HepG2 (cell line): Measurements from ENCODE around the gene NXT2. TPM values are rescaled to one million over a fixed set of nuclear protein-coding genes. Genes with fewer than 3 reads are reported as not detected.

Experiments used
- ASH2L ChIP-seq: fragments of 300-600, 200-600 bp; sonication (generic); IDR thresholded peaks from 2 replicates; pipeline ENCODE4 v1.7.0; 2017; ENCODE audit warnings: low read depth, mild to moderate bottlenecking, moderate library complexity, mixed read lengths, low read length; ENCODE audit not compliant: insufficient read length
- EEA1 ChIP-seq: sonication (generic); formaldehyde crosslinking; IDR thresholded peaks from 2 replicates; pipeline ENCODE4 v1.5.1; 2020; ENCODE audit warnings: mild to moderate bottlenecking, missing genetic modification reagents, borderline replicate concordance
- GATAD1 ChIP-seq: IDR thresholded peaks from 2 replicates; pipeline ENCODE4 v1.6.1; 2016; ENCODE audit warnings: missing genetic modification reagents, missing compliant biosample characterization
- KLF11 ChIP-seq: IDR thresholded peaks from 2 replicates; pipeline ENCODE4 v1.6.1; 2016; ENCODE audit warnings: missing compliant biosample characterization
- MIER2 ChIP-seq: IDR thresholded peaks from 2 replicates; pipeline ENCODE4 v1.6.1; 2016; ENCODE audit warnings: missing biosample characterization, missing genetic modification reagents
- REPIN1 ChIP-seq: sonication (generic); formaldehyde crosslinking; IDR thresholded peaks from 2 replicates; pipeline ENCODE4 v1.8.0; 2022; ENCODE audit warnings: missing genetic modification reagents, low read depth, mild to moderate bottlenecking, borderline replicate concordance
- STAT5B ChIP-seq: sonication (generic); formaldehyde crosslinking; IDR thresholded peaks from 2 replicates; pipeline ENCODE4 v1.4.0; 2020; ENCODE audit warnings: missing genetic modification reagents
- TGIF2 ChIP-seq: IDR thresholded peaks from 2 replicates; pipeline ENCODE4 v1.6.1; 2016; ENCODE audit warnings: control low read depth, missing compliant biosample characterization
- ZFP91 ChIP-seq: sonication (generic); formaldehyde crosslinking; IDR thresholded peaks from 2 replicates; pipeline ENCODE4 v1.9.0; 2022; ENCODE audit warnings: missing genetic modification reagents, mild to moderate bottlenecking, borderline replicate concordance
- ZMYM3 ChIP-seq: sonication (generic); formaldehyde crosslinking; IDR thresholded peaks from 2 replicates; pipeline ENCODE4 v1.5.1; 2020; ENCODE audit warnings: mild to moderate bottlenecking, missing genetic modification reagents
- ZNF180 ChIP-seq: sonication (generic); formaldehyde crosslinking; IDR thresholded peaks from 2 replicates; pipeline ENCODE4 v1.4.0; 2020; ENCODE audit warnings: low read depth, missing genetic modification reagents, borderline replicate concordance
- ZNF280B ChIP-seq: sonication (generic); formaldehyde crosslinking; IDR thresholded peaks from 2 replicates; pipeline ENCODE4 v1.5.0; 2020; ENCODE audit warnings: missing genetic modification reagents, mild to moderate bottlenecking, borderline replicate concordance
- ZNF33B ChIP-seq: sonication (generic); formaldehyde crosslinking; IDR thresholded peaks from 2 replicates; pipeline ENCODE4 v1.5.1; 2020; ENCODE audit warnings: mild to moderate bottlenecking, missing genetic modification reagents
- polyA plus RNA-seq, 8 experiments: library from polyadenylated mRNA; depleted of rRNA in 3 of 8; stranded (reverse) in 7 of 8; unstranded in 1 of 8; fragments of >200 nt; fragmentation: Illumina TruSeq in 4 of 8; extraction: Trizol in 4 of 8; gene quantifications; 2 replicates each; pipeline versions ENCODE4 v1.2.1 to v1.2.3, GENCODE V29; 2011 to 2016; ENCODE audit warnings: low read depth in 4 of 8, missing spikeins in 1 of 8, mixed read lengths in 1 of 8; ENCODE audit not compliant: insufficient read depth in 1 of 8
- total RNA-seq, 5 experiments: library from RNA; depleted of rRNA; stranded (reverse); fragments of >200 nt; fragmentation: Illumina TruSeq; extraction: Trizol; gene quantifications; 2 replicates each; pipeline ENCODE4 v1.2.3, GENCODE V29; 2016; ENCODE audit warnings: low read depth in 1 of 5
- TF ChIP-seq, protein P1 (sequence below), 2 experiments: sonication (generic) in 1 of 2; formaldehyde crosslinking in 1 of 2; IDR thresholded peaks; 2 replicates each; pipeline versions ENCODE4 v1.4.0 to v1.6.1; 2016 to 2020; ENCODE audit warnings: borderline replicate concordance in 1 of 2, low read depth in 1 of 2, mild to moderate bottlenecking in 1 of 2, missing genetic modification reagents in 1 of 2
- TF ChIP-seq, protein P2 (sequence below): sonication (generic); formaldehyde crosslinking; IDR thresholded peaks from 2 replicates; pipeline ENCODE4 v1.4.0; 2020; ENCODE audit warnings: missing genetic modification reagents, borderline replicate concordance

The NXT2 gene
- total and polyA plus RNA-seq, 2 of the 13 experiments (the other 11 are each of a cell fraction or from before 2014, with no cell fraction given), result 9.5 to 14.9 TPM

DNA sequence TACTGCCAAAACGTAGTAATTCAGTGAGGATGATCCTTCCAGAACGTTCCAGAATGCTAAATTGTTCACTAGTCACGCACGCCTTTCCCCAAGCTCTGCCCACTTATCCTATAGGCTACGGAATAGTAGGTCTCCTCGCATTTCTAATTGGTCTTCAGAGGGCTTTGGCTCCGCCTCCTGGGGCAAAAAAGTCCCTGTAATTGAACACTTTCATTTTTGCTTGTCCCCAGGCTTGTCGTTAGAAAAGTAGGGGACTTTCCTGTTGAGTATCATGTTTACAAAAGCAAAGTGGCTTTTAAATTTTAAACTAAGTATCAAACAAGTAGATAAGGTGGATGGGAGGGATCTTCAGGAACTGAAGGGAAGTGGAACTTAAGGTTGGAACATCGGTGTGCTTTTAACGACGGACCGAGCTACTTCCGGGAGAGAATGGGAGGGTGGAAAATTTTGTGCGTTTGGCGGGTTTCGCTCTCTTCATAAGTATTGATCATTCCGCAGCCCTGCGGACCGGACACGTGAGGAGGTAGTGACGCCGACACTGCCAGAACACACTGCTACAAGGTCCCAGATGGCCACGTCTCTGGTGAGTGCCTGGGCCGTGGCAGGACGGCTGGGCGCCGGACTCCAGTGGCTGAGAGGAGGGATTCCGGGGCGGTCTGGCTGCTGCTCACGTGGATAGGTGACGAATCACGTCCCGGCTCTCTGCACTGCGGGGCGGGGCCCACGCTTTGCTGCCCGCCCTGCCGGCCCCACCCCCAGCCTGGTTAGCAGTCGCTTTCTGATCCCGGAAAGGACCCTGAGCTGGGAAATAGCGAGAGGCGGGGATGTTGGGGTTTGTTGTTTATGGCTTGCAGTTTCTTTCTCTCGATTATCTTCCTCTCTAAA is at the start of gene NXT2 (continued):
- TF ChIP-seq, protein P1, sequence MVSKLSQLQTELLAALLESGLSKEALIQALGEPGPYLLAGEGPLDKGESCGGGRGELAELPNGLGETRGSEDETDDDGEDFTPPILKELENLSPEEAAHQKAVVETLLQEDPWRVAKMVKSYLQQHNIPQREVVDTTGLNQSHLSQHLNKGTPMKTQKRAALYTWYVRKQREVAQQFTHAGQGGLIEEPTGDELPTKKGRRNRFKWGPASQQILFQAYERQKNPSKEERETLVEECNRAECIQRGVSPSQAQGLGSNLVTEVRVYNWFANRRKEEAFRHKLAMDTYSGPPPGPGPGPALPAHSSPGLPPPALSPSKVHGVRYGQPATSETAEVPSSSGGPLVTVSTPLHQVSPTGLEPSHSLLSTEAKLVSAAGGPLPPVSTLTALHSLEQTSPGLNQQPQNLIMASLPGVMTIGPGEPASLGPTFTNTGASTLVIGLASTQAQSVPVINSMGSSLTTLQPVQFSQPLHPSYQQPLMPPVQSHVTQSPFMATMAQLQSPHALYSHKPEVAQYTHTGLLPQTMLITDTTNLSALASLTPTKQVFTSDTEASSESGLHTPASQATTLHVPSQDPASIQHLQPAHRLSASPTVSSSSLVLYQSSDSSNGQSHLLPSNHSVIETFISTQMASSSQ (IDR thresholded peaks at IDR 0.05; ENCODE audit: low read depth), result 0 out of 2 replicates have a peak, but pooled peaks have one; percentile 24
- TF ChIP-seq, protein P1 (CRISPR knock-in tag; IDR thresholded peaks at IDR 0.05; ENCODE audit: borderline replicate concordance), result peak; percentile 32; the same call in 1 of the 2 replicates
- TF ChIP-seq ZMYM3 (no peak), REPIN1 (CRISPR knock-in tag) (peak; percentile 33; the same call in 1 of the 2 replicates), STAT5B (0 out of 2 replicates have a peak, but pooled peaks have one; percentile 22), ZNF33B (CRISPR knock-in tag) (no peak), KLF11 (CRISPR knock-in tag) (0 out of 2 replicates have a peak, but pooled peaks have one; percentile 30), GATAD1 (CRISPR knock-in tag) (peak; percentile 96), EEA1 (CRISPR knock-in tag) (no peak), MIER2 (no peak), TGIF2 (no peak), ZNF180 (CRISPR knock-in tag) (no peak), ZNF280B (no peak), ASH2L (peak; percentile 85), ZFP91 (peak; percentile 75; the same call in 1 of the 2 replicates)
- TF ChIP-seq, protein P2, sequence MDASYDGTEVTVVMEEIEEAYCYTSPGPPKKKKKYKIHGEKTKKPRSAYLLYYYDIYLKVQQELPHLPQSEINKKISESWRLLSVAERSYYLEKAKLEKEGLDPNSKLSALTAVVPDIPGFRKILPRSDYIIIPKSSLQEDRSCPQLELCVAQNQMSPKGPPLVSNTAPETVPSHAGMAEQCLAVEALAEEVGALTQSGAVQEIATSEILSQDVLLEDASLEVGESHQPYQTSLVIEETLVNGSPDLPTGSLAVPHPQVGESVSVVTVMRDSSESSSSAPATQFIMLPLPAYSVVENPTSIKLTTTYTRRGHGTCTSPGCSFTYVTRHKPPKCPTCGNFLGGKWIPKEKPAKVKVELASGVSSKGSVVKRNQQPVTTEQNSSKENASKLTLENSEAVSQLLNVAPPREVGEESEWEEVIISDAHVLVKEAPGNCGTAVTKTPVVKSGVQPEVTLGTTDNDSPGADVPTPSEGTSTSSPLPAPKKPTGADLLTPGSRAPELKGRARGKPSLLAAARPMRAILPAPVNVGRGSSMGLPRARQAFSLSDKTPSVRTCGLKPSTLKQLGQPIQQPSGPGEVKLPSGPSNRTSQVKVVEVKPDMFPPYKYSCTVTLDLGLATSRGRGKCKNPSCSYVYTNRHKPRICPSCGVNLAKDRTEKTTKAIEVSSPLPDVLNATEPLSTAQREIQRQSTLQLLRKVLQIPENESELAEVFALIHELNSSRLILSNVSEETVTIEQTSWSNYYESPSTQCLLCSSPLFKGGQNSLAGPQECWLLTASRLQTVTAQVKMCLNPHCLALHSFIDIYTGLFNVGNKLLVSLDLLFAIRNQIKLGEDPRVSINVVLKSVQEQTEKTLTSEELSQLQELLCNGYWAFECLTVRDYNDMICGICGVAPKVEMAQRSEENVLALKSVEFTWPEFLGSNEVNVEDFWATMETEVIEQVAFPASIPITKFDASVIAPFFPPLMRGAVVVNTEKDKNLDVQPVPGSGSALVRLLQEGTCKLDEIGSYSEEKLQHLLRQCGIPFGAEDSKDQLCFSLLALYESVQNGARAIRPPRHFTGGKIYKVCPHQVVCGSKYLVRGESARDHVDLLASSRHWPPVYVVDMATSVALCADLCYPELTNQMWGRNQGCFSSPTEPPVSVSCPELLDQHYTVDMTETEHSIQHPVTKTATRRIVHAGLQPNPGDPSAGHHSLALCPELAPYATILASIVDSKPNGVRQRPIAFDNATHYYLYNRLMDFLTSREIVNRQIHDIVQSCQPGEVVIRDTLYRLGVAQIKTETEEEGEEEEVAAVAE (CRISPR knock-in tag), result 0 out of 2 replicates have a peak, but pooled peaks have one; percentile 23
